Epithelial cell of prostate (primary cell): ENCODE measurements around the gene STOML3.

Source experiments
- DNase-seq: peaks from one replicate; pipeline ENCODE4 v3.0.0-alpha.2; 2011; ENCODE audit warnings: low read depth, low spot score
- H3K27ac ChIP-seq: fragments of 450-650 bp; 2 replicates; pipeline ENCODE4 v1.5.1; 2017; ENCODE audit warnings: mild to moderate bottlenecking

The STOML3 gene

DNA sequence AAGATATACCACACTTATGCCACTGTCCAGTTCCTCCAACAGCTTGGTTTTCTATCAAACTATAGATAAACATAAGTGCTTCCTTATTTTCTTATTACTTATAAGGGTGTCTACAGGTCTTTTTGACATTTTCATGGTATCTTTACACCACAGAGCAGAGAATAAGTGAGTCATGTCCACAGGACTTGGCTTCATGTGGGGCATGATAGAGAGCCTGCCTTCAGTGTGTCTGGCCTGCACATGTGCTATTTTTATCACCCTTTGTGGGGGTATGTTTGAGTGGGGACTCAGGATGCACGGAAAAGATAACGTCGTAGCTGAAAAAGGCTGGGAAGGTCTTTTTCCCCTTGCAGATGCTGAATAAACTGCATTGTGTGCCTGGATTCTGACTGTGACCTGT, 8.1 kb upstream of the STOML3 start:
- no peak for DNase-seq
- H3K27ac ChIP-seq: no peak overlapping the region

DNA sequence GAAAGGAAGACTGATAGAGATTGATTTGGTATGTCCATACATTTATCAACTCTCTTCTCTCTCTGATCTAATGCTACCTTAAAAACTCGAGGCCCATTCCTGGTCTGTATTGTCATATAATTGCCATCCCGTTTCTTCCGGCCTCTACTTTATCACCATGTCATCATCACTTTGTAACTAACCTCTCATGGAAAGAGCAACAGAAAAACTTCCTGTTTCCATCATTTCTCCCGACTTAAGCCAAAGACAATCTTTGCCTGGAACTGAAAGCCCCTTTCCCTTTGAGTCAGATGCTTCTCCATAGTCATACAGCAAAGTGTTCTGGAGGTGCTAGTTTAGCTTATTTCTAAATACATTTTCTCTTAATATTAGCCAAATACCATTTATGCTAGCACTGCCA, 2.8 kb upstream of the STOML3 start:
- DNase-seq: no peak
- no peak overlapping the region for H3K27ac ChIP-seq

DNA sequence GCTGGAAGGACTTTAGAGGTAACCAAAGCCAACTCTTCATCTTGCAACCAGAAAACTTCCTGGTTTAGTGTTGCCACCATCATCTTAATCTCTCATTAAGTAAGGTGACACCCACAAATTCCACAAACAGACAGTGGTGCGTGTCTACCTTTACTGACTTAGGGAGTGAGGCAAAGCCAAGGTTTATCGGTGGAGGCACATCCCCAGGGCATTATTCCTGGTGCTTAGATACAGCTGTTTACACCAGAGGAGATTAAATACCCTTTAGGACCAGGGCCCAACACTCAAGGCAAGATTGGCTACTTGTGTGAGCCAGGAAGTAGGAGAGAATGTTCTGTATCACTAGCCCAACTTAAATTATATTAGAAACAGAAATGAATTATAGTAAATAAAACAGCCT, 9.5 kb downstream of the STOML3 start:
- H3K27ac ChIP-seq: peak overlapping the region; percentile 27
- no peak for DNase-seq

DNA sequence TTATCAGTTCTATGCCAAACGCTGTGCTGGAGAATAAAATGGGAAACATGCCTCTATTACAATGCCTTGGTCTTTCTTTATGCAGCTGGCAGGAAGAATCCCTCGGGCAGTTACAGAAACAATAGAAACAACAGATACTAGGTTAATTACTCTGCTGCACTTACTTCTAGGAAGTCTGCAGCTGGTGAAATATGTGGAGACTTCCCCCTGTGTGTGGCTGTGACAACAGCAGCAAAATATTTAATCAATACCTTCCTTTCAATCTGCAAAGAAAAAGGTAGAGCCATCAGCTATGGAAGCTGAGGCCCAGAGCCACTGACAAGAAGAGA, 9.9 kb downstream of the STOML3 start:
- DNase-seq: no peak
- H3K27ac ChIP-seq: peak overlapping the region; percentile 27

DNA sequence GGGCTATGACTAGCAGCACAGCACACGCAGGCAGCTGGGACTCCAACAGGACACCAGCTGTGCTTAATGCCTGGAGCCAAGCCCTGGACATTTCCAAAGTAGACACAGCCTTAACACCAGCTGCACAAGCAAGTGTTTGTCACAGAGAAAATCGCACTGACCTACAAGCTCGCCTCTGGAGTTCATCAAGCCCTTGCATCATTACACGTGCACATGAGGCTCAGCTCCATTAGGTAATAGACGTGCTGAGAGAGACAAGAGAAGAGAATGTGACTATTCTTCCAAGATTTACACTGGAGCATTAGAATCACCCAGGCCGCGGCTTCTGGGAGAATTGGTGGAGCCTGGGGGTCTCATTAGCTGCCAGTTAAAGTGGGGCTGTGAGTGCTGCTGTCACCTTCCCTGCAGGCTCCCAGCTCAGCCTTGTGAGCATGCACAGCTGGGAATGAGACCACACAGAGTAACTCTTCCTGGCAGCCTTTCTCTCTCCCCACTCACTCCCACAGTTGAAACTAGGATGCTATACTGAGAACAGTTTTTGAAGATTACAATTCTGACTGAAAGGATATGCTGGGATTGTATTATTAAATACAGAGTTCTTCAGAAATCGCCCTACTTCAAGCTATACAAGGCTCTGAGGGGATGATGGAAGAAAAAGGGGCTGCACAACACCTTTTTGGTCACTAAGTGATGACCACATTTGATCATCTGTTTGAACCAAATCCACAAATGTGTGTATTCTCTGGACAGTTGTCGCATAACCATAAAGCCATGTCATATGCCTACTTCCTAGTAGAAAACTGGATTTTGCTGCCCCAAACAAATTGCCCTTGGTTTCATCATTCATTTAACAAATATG, 10.5 kb downstream of the STOML3 start:
- H3K27ac ChIP-seq: peak overlapping the region; percentile 27
- DNase-seq: no peak

DNA sequence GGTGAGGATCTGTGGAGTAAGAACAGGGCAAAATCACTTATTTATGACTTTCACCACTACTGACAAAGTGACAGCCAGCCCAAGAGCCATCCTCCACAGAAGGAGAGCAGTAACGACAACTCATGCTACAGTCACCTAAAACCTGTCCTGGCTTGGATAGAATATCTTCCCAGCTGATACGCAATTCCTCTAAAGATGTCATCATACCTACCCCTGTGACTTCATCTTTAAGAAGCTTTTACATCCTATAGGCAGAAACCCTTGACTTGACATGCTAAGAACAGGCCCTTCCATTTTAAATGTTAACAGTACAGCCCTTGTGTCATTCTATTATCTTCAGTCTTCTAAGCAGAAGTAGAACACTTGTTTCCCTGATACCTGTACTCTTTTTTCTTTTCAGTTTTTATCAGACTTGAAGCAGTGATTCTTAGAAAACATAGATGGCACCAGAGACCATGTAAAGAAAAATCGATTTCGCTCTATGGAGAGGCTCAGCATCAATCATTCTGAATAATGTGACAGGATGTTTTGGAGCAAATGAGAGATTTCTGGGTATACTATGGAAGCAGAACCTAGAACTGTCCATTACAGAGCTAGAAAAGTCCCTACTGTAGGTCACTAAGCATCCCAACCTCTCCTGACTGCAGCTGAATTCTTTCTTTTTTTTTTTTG, 20.1 kb downstream of the STOML3 start:
- no peak for DNase-seq
- peak overlapping the region; percentile 29 for H3K27ac ChIP-seq

DNA sequence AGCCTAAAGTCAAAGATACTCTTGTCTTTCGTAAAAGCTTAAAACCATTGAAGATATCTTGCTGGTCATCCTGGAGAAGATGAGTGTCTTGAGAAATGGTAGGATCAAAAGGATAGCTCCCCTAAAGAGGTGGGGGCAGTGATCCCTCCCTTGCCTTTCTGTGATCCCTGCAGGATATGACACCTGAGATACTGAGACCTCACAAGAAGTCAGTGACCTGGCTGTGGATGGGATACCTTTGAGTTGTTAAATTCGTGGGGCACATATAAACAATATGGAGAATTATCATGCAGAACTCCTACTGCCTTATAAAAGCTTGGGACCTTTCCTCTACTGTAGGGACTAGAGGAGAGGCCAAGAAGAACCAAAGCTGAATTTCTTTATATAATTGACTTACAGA, 21.4 kb downstream of the STOML3 start:
- no peak for DNase-seq
- no peak overlapping the region for H3K27ac ChIP-seq

DNA sequence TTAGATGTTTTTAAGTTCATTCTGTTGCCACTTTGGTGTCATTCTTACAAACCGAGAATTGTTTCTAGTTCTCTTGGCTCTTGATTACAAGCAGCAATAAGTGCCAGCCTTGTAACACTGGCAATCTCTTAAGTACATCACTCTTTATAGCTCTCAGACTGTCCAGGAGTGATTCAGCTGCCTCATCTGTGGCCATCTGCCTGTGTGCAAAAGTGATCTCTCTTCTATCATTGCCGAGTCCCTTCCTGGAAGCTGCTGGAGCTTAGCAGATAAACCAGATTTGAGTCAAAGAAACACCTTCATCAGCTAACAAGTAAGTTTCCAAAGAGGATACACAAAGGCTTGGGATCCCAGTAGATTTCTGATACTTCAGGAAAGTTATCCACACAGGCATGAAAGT, 23.2 kb downstream of the STOML3 start:
- no peak overlapping the region for H3K27ac ChIP-seq
- no peak for DNase-seq

DNA sequence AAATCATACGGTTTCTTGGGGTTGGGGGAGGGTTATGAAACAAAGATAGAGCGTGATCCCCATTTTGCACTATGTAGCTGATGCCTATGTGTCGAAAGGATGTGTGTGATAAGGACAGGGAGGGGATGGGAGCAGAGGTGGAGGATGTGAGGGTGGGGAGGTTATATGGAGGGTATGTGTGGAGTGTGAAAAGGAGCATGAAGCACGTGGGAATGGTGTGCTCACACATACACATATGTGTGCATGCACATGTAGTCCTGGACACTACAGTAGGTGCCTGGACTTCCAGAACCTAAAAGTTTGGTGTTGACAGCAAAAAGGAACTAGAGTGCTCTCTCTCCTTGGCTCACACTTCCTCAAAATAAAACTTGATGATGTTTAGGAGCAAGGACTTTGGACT, 25.4 kb downstream of the STOML3 start:
- DNase-seq: no peak
- H3K27ac ChIP-seq: no peak overlapping the region

DNA sequence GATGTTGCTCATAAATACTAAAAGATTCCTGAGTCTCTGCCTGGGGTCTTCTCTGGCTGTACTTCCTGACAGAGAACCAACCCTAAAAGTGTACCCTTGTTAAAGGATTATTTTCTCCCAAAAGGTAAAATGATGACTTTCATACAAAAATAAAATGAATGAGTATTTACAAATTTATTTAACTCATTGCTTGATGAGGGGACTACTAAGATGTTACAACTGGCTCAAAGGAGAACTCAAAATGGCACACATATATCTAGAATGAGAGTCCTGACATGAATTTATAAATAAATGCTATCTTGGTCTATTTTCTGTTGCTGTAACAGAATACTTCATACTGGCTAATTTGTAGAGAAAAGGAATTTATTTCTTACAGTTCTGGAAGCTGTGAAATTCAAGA, 30.5 kb downstream of the STOML3 start:
- no peak for DNase-seq
- no peak overlapping the region for H3K27ac ChIP-seq

DNA sequence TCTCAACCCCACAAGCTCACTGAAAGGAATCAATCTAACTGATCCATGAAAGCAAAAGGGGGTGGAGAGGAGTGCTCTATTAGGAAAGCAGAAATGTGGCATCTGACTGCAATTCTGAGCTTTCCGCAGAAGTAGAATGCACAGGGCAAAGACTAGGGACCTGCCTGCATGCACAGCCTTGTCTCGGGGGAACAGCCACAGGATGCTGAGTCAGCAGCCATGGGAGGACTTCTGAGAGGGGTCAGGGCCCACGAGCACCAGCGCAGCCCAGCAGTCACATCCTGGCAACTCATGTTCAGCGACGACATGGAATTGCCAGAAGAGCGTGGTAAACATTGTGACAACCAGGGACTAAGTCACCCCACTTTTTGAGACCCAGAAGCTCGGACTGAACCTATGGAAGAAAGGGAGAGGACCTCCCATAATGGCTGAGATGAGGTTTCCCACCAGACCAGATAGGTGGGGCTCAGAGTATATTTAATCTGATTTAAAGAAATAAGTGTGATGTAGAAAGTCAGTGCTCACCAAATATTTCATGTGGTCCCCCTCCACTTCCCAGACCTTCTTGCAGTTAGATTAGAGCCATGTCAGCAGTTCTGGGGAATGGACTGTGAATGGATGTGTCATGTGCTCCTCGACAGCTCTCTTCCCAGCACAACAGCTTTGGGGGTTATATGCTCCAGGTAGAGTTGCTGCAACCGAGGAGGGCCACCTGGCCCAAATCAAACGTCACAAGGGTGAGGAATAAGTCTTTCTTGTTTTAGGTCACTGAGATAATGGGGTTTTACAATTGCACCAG, 32.6 kb downstream of the STOML3 start:
- no peak for DNase-seq
- H3K27ac ChIP-seq: no peak overlapping the region

DNA sequence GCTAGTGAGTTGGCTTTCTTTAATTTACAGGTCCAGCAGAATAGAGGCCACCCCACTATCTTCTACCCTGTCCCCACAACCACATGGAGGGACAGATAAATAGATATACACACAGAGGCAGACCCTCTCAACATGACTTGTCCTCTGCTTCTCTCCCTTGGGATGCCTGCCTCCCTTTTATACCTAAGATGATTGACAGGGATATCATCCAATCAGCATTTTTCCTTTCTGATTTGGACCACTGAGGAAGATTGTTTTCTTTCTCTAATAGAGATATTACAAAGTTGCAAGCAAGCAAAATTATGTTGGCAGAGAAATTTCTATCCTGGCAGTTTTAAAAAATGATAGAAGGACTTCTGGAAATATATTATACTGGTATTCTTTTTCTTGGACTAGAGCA, 35.8 kb downstream of the STOML3 start:
- no peak for DNase-seq
- no peak overlapping the region for H3K27ac ChIP-seq

DNA sequence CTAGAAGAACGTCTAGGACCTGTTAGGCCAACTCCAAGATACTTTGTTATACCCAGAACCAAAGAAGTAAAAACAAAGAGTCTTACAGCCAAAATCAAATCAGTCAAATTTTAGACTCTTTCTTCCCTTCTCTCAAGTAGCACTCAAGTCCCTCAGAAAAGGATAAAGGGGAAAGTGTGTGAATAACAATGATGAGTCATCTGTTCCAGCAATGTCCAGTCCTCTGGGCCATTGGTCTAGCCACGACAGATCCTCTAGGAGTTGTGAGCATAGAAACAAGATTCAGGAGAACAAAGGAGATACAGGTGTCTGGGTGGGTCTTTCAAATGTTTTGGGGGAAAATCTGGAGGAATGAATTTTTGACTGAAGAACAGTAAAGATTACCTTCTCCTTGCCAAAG, 36.3 kb downstream of the STOML3 start:
- no peak for DNase-seq
- no peak overlapping the region for H3K27ac ChIP-seq

DNA sequence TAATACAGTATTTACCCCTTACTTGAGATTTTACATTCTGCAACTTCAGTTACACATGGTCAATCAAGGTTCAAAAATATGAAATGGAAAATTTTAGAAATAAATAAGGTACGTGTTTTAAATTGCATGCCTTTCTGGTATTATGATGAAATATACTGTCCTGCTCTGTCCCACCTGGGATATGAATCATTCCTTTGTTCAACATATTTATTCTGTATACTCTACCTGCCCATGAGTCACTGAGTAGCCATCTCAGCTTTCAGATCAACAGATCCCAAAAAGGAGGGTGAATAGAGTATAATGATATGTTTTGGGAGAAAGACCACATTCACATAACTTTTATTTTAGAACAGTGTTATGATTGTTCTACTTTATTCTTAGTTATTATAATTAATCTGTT, 37.8 kb downstream of the STOML3 start:
- peak overlapping the region; percentile 58 for H3K27ac ChIP-seq
- no peak for DNase-seq

DNA sequence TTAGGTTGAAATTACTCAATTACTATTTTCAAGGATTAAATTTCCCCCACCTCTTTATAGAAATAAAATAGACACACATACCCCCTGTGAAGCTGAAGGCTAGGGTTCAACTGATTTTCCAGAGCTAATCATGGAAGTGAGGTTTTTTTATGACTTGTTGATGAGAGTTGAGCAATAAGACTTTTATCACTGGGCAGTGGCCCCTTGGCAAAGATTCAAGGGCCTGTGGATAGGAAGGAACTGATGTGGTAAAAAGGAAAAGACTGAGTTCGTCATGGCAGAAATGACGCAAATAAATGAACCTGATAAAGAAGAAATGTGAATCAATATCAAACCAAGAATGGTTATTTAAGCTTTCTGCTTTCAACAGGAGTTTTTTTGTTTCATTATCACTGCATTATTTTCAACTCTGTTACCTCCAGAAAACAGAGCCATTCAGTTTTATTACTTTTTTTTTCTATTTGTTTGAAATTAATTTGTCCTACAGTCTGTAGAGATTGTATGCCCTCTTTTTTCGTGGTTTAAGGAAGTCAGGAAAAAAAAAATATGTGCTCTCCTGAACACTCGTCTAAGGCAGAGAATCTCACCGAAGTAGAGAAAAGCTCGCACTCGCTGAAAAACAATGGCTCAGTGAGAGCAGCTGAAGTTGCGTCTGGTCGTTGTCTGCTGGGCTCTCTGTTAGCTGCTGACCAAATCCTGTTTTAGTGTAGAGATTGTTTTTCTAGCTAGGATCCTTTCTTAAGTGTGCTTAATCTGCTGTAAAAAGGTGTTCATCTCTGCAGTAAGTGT, 38.9 kb downstream of the STOML3 start:
- DNase-seq: no peak
- no peak overlapping the region for H3K27ac ChIP-seq

DNA sequence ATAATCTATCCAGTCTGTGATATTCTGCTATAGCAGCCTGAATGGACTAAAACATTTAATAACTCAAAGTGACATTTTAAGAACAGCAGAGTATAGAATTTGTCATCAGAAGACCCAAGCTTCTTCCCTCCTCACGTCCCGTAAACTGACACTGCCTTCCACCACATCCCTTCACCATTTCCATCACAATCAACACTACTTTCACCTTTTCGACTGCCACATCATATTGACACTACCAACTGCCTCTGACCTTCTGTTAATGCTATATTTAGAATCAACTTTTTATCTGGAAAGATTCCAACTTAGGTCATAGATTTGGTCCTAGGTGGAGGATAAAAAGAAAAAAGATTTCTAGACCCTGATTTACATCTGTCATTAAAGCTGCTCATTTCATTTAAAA, 39.6 kb downstream of the STOML3 start:
- no peak for DNase-seq
- H3K27ac ChIP-seq: no peak overlapping the region

DNA sequence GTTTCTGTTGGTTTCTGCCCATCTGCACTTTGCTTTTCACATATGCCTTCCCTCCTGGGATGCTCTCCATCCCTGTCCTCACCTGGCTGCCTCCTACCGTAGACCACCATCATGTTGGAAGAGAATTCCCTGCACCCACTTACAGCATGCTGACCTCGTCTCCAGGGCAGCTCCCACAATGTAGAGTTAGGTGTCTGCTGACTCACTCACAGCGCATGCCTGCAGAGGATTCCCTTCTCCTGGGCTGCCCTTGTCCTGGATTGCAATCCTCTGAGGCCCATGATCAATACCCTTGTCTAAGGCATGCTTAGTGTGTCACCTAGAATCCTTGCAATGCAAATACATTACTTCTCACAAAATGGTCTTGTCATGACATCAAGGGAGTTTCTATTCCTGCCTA, 43.6 kb downstream of the STOML3 start:
- H3K27ac ChIP-seq: no peak overlapping the region
- DNase-seq: no peak

DNA sequence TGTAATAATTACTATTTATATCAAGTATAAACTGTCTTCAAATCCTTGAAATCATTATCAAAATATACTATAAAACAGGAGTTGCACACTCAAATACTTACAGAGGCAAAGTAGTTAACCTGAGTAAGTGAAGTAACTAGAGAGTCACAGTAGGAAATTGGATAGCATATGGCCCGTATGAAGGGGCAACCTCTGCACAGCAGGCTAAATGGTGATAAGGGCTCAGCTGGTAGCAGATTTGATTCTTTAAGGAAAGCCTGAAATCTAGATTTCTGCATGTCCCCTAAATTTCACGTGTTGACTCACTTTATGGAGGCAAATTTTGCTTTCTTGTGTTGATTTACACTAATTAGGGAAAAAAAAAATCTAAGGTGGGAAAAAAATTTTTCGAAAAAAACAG, 46.4 kb downstream of the STOML3 start:
- DNase-seq: no peak
- no peak overlapping the region for H3K27ac ChIP-seq

DNA sequence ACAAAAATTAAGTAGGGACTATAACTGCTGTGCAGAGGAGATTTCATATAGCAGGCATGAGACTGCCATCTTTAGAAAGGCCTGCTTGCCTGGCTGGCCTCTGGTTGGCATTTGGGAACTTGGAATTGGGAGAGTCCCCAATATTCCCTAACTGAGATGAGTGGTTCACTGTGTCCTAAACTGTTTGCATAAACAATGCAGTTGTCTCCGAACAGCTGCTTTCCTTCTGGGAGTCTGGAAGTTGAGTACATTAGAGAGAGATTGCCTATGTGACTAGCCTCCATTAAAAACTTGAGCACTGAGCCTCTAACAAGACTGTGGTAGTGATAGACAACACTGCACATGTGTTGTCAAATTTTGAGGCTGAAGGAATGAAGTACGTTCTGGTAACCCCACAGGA, 47.4 kb downstream of the STOML3 start:
- H3K27ac ChIP-seq: no peak overlapping the region
- DNase-seq: no peak

DNA sequence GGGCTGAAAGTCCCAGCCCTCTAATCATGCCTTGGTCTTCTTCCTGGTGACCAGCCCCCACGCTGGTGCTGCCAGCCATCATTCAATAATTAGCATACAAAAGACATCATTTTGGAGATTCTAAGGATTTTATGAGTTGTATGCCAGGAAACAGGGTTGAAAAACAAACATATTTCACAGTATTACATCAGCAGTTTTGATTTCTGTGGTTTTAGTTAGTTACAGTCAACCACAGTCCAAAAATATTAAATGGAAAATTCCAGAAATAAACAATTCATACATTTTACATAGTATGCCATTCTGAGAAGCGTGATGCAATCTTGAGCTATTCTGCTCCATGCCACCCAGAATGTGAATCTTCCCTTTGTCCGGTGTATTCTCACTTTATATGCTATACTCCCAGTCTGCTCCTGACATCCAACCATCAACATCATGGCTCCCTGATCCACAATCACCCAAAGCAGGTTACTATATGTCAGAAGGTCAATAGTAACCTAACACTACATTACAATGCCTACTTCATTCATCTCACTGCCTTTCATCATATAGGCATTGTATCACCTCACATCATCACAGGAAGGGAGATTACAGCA, 49.2 kb downstream of the STOML3 start:
- H3K27ac ChIP-seq: no peak overlapping the region
- DNase-seq: no peak
